Stimulated activated effector memory CD8-positive, alpha-beta T cell treated with anti-CD3 and anti-CD28 coated beads, Interleukin-12 subunit alpha, Interleukin-12 subunit beta, amount 100 ng/mL, for 72 hours (primary cell): Measurements from ENCODE around the gene UNC5B.
A peak's percentile ranks its signal among the peaks of the same experiment; 100 is the strongest.
"Not testable (repeated sequence)": the region's sequence is repeated elsewhere in the genome, so short reads cannot be mapped to it uniquely, and the experiment has no call there.

ENCODE experiments used
- ATAC-seq: fragments of 150-1000 bp; cut with Tn5 transposase; 2 replicates; pipeline ENCODE4 v1.10.0; 2021
- DNase-seq, 2 donors: peaks; one replicate each; pipeline ENCODE4 v3.0.0; 2021 to 2022; ENCODE audit warnings: low spot score in 2 of 2
- H3K27ac Mint-ChIP-seq: one replicate; pipeline ENCODE4 v1.8.0; 2022; ENCODE audit warnings: mild to moderate bottlenecking, mixed read lengths
- H3K36me3 Mint-ChIP-seq: one replicate; pipeline ENCODE4 v1.8.0; 2022; ENCODE audit warnings: mild to moderate bottlenecking, mixed read lengths
- H3K4me1 Mint-ChIP-seq: one replicate; pipeline ENCODE4 v1.8.0; 2022; ENCODE audit warnings: mixed read lengths
- H3K4me3 Mint-ChIP-seq: one replicate; pipeline ENCODE4 v1.8.0; 2022; ENCODE audit warnings: mild to moderate bottlenecking, mixed read lengths
- H3K9me3 Mint-ChIP-seq: one replicate; pipeline ENCODE4 v1.8.0; 2022; ENCODE audit warnings: mixed read lengths

The UNC5B gene

GRCh38 chr10:71216363-71216695 lies 4.0 kb downstream of the UNC5B start:
- Mint-ChIP-seq H3K4me3 (peak overlapping the region; percentile 63), H3K36me3 (peaks cover 6% of the 10 kb centered on the region), H3K27ac (no peak overlapping the region), H3K4me1 (peaks cover 13% of the 10 kb centered on the region), H3K9me3 (no peaks in the 10 kb centered on the region)
- DNase-seq, result no peak
- ATAC-seq, result no peak

GRCh38 chr10:71216751-71217265 lies 4.4 kb downstream of the UNC5B start:
- ATAC-seq, result no peak
- Mint-ChIP-seq H3K9me3 (no peaks in the 10 kb centered on the region), H3K4me1 (peaks cover 13% of the 10 kb centered on the region), H3K4me3 (peak overlapping the region; percentile 63), H3K27ac (no peak overlapping the region), H3K36me3 (peaks cover 6% of the 10 kb centered on the region)
- no peak for DNase-seq

DNA sequence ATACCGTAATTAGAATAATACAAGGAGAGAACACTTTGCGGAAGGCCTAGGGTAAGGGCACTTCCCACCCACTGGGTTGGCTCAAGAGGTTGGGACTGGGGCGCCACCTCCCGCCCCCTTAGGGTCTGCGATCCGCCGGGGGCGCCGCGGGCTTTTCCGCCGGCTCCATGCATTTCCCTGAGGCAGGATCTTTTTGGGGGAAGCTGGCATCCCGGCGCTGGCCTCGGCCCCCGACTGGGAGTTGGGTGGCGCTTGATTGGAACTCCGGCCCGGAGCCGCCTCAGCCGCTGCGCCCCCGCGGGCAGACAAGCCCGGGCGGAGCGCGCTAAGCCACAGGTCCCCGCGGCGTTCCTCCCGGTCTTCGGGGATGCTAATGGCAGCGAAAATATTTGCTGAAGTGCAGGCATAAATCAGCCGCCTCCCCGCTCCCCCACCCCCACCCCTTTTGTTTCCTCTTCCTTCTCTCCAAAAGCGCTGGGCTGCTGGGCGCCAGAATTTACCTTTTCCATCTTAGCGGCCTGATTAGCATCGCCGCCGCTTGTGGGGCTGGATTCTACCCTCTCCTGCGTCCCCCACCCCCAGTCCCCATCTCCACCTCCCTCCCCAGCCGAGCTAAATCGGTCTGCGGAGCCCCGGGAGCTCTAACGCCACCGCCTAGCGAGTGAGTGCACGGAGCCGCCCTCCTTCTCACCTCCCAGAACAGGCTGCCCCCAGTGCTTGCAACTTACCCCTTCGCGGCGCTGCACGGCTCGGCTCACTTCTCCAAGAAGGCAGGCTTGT lies 5.1 kb downstream of the UNC5B start:
- peak overlapping the region; percentile 63 for H3K4me3 Mint-ChIP-seq

GRCh38 chr10:71218046-71218650 lies 5.8 kb downstream of the UNC5B start:
- H3K9me3 Mint-ChIP-seq, result no peaks in the 10 kb centered on the region
- no peak overlapping the region for H3K27ac Mint-ChIP-seq
- ATAC-seq (peak; percentile 2), DNase-seq (no peak)
- peaks cover 13% of the 10 kb centered on the region for H3K4me1 Mint-ChIP-seq
- H3K36me3 Mint-ChIP-seq, result peaks cover 6% of the 10 kb centered on the region
- peak overlapping the region; percentile 63 for H3K4me3 Mint-ChIP-seq

More for the DNA sequence above, 5.1 kb downstream of the UNC5B start:
- ATAC-seq (peak; percentile 15), DNase-seq (no peak)
- no peaks in the 10 kb centered on the region for H3K9me3 Mint-ChIP-seq
- H3K36me3 Mint-ChIP-seq, result peaks cover 6% of the 10 kb centered on the region
- H3K4me1 Mint-ChIP-seq, result peaks cover 13% of the 10 kb centered on the region
- no peak overlapping the region for H3K27ac Mint-ChIP-seq

- DNase-seq (no peak), ATAC-seq (no peak)
- Mint-ChIP-seq H3K36me3 (peaks cover 6% of the 10 kb centered on the region), H3K27ac (no peak overlapping the region), H3K4me1 (peaks cover 13% of the 10 kb centered on the region), H3K9me3 (no peaks in the 10 kb centered on the region), H3K4me3 (no peak overlapping the region)
Measured at GRCh38 chr10:71218651-71219050, 6.3 kb downstream of the UNC5B start.

DNA sequence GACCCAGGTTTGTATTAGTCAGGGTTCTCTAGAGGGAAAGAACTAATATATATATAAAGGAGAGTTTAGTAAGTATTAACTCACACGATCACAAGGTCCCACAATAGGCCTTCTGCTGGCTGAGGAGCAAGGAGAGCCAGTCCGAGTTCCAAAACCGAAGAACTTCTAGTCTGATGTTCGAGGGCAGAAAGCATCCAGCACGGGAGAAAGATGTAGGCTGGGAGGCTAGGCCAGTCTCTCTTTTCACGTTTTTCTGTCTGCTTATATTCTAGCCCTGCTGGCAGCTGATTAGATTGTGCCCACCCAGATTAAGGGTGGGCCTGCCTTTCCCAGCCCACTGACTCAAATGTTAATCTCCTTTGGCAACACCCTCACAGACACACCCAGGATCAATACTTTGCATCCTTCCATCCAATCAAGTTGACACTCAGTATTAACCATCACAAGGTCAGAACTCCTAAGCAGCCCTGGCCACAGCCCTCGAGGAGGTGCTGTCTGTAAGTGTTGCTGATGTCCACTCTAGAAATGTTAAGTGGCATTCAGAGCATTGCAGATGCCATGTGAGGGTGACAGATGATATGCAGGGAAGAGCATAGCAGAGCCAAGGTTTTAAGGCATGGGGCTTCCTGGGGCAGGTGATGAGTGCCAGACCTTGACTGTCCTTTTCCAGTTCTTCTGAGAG lies 7.0 kb downstream of the UNC5B start:
- peaks cover 13% of the 10 kb centered on the region for H3K4me1 Mint-ChIP-seq
- H3K36me3 Mint-ChIP-seq, DNase-seq, H3K4me3 Mint-ChIP-seq, ATAC-seq, H3K9me3 Mint-ChIP-seq, H3K27ac Mint-ChIP-seq: not testable (repeated sequence)

GRCh38 chr10:71219918-71220688 lies 7.7 kb downstream of the UNC5B start:
- Mint-ChIP-seq H3K9me3 (no peaks in the 10 kb centered on the region), H3K36me3 (peaks cover 6% of the 10 kb centered on the region), H3K4me3 (no peak overlapping the region), H3K27ac (no peak overlapping the region), H3K4me1 (peaks cover 13% of the 10 kb centered on the region)
- DNase-seq (no peak), ATAC-seq (no peak)

DNA sequence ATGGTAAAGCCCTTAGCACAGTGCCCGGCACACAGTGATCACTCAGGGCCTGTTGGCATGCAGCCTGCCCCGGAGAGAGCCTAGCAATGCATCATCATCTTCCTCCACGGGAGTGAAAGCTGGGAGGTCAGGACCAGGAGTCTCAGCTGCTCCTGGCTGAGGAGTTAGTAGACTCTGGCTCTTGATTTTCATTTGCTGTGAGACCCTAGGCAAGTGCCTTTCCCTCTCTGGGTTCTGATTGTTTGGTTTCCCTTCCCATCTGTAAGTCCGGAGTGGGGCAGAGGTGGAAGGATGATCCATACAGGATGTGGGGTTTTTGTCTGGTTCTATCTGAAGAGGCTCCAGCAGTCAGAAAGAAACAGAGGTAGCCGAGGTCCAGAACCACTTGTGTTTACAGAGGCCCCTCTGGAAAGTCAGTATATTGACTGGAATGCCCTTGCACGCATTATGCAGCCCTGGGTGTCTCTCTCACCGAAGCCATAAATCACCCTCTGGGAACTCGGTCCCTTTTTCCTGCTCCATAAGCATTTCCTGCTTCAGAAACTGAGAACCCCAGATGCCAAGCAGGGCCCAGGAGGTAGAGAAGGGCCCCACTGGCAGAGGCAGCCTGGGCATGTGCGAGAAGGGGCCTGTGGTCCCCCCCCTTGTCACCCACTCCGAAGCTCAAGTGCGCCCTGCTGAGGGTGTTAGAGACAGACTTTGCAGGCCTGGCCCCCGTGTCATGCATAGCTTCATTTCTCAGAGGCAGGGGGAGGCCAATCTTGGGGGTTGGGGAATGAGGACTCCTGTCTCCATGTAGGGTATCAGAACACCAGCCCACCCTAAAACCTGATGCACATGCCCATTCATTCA lies 8.5 kb downstream of the UNC5B start:
- Mint-ChIP-seq H3K36me3 (peaks cover 3% of the 10 kb centered on the region), H3K4me3 (no peak overlapping the region), H3K27ac (no peak overlapping the region), H3K9me3 (no peaks in the 10 kb centered on the region), H3K4me1 (peaks cover 10% of the 10 kb centered on the region)
- ATAC-seq, result no peak
- DNase-seq, result no peak

DNA sequence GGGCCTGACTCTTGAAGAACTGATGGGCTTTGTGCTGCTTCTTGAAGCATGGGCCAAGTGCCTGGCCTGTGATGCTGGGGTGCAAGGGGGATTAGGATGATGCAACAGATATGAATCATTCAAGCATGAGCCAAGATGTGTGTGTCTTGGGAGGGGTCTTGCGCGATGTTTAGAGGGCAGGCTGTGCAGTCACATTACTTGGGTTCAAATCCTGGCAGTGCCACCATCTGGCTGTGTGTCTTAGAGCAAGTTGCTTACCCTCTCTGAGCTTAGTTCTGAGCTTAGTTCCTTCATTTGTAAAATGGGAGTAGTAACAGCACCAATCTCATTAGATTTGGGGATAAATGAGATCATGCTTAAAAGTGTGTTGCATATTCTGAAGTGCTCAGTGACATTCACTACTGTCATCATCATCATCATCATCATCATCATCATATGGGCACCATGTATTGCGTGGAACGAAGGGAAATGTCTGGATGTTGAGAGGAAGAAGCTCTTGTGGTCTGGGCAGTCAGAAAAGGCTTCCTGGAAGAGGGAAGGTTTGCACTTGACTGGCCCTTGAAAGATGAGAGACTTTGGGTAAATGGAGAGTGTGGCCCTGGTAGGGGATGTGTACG lies 9.3 kb downstream of the UNC5B start:
- Mint-ChIP-seq H3K36me3 (no peaks in the 10 kb centered on the region), H3K27ac (no peak overlapping the region), H3K9me3 (no peaks in the 10 kb centered on the region), H3K4me3 (no peak overlapping the region), H3K4me1 (peaks cover 7% of the 10 kb centered on the region)
- no peak for ATAC-seq
- DNase-seq, result no peak

GRCh38 chr10:71222601-71223346 lies 10.4 kb downstream of the UNC5B start:
- H3K4me3 Mint-ChIP-seq, result no peak overlapping the region
- no peaks in the 10 kb centered on the region for H3K9me3 Mint-ChIP-seq
- H3K27ac Mint-ChIP-seq, result no peak overlapping the region
- no peaks in the 10 kb centered on the region for H3K36me3 Mint-ChIP-seq
- peaks cover 5% of the 10 kb centered on the region for H3K4me1 Mint-ChIP-seq
- DNase-seq (no peak), ATAC-seq (no peak)

GRCh38 chr10:71223347-71224058 lies 11.1 kb downstream of the UNC5B start:
- Mint-ChIP-seq H3K27ac (no peak overlapping the region), H3K4me1 (no peaks in the 10 kb centered on the region), H3K9me3 (no peaks in the 10 kb centered on the region), H3K4me3 (no peak overlapping the region), H3K36me3 (no peaks in the 10 kb centered on the region)
- ATAC-seq, result no peak
- DNase-seq, result no peak

GRCh38 chr10:71225291-71226058 lies 13.1 kb downstream of the UNC5B start:
- no peak for ATAC-seq
- H3K4me1 Mint-ChIP-seq, result no peaks in the 10 kb centered on the region
- no peaks in the 10 kb centered on the region for H3K36me3 Mint-ChIP-seq
- no peak overlapping the region for H3K4me3 Mint-ChIP-seq
- no peak overlapping the region for H3K27ac Mint-ChIP-seq
- no peak for DNase-seq
- H3K9me3 Mint-ChIP-seq, result no peaks in the 10 kb centered on the region
